Loucy (cell line): ENCODE results near the gene ACOT12.

ENCODE experiments used
- CTCF ChIP-seq: fragments of 200-600 bp; sonication (generic); conservative IDR thresholded peaks from 2 replicates; pipeline ENCODE4 v1.5.1; 2014; ENCODE audit warnings: mild to moderate bottlenecking, antibody characterized with exemption, low read length
- EZH2phosphoT487 ChIP-seq: fragments of 200-600 bp; IDR thresholded peaks from 2 replicates; pipeline ENCODE4 v1.6.1; 2018; ENCODE audit warnings: antibody characterized with exemption, mild to moderate bottlenecking, moderate library complexity, borderline replicate concordance

DNA sequence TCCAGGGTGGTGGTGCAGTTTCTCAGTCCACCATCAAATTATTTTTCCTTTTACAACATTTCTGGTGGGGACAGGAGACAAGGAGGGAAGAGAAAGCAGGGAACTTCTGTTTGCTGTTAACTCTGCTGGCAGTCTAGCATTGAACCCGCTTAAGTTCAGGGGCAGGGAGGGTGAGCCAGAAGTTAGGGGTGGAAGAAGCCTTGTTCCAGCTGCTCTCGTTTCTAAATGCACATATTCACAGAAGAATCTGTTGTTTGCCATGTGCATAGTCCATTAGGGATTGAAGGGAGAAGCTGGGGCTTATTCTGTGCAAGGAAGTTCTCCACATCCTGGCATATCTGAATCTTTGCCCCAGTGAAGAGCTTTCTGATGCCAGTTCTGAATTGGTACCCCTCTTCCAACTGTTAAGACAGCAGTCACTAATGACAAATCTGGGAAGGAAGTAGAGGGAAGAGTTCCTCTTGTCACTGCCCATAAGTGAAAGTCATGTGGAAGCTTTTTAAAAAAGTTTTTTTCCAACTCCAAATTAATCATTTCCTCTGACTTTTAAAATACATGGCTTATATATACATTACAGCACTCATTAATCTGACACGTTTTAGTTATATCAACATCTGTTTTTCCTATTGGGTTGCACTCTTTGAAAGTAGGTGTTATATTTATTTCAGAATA is 32.6 kb upstream of the ACOT12 start:
- TF ChIP-seq CTCF (no peak), EZH2phosphoT487 (no peak)
